Thyroid gland (tissue), 4 donors: ENCODE results near the gene KRT5.

Experiments
- CTCF ChIP-seq, 6 experiments: fragments of 200-600 bp in 3 of 6; fragments of 450-650 bp in 3 of 6; sonication (generic) in 3 of 6; IDR thresholded peaks; one replicate each; pipeline ENCODE4 v1.5.1; 2016 to 2019; ENCODE audit warnings: antibody characterized with exemption in 6 of 6, mild to moderate bottlenecking in 2 of 6, inconsistent platforms in 1 of 6, moderate library complexity in 1 of 6
- POLR2A ChIP-seq, 2 donors: fragments of 450-650 bp; IDR thresholded peaks; one replicate each; pipeline ENCODE4 v1.6.1; 2017; ENCODE audit warnings: antibody characterized with exemption in 2 of 2, mild to moderate bottlenecking in 2 of 2, moderate library complexity in 1 of 2

- TF ChIP-seq CTCF (IDR thresholded peaks at IDR 0.05) (no peak), POLR2A (IDR thresholded peaks at IDR 0.05) (no peak)
Measured at GRCh38 chr12:52526511-52526951, 6.3 kb upstream of the KRT5 start.
